Vagina (tissue), 2 donors: ENCODE data around the gene ZNF385B. TPM values are rescaled to one million over a fixed set of nuclear protein-coding genes. Genes with fewer than 3 reads are reported as not detected.
"Not testable (repeated sequence)": the region's sequence is repeated elsewhere in the genome, so short reads cannot be mapped to it uniquely, and the experiment has no call there.

Source experiments
- DNase-seq, 2 donors: peaks; one replicate each; pipeline ENCODE4 v3.0.0-alpha.2; 2017; ENCODE audit errors: extremely low spot score in 2 of 2
- H3K27ac ChIP-seq: fragments of 200-600 bp; sonication (generic); one replicate; pipeline ENCODE4 v1.5.1; 2019
- H3K27me3 ChIP-seq: fragments of 200-600 bp; sonication (generic); one replicate; pipeline ENCODE4 v1.5.1; 2019
- H3K36me3 ChIP-seq, 2 donors: fragments of 200-600 bp; sonication (generic); one replicate each; pipeline ENCODE4 v1.5.1; 2017 to 2019
- H3K4me1 ChIP-seq: fragments of 200-600 bp; sonication (generic); one replicate; pipeline ENCODE4 v1.5.1; 2019
- H3K4me3 ChIP-seq, 2 donors: fragments of 200-600 bp; sonication (generic); 1 replicate in 1 of 2; 2 replicates in 1 of 2; pipeline ENCODE4 v1.5.1; 2016 to 2019
- H3K9me3 ChIP-seq: fragments of 200-600 bp; sonication (generic); one replicate; pipeline ENCODE4 v1.5.1; 2019
- CTCF ChIP-seq, 3 experiments: fragments of 450-650 bp in 2 of 3; fragments of 200-600 bp in 1 of 3; sonication (generic) in 1 of 3; IDR thresholded peaks; one replicate each; pipeline ENCODE4 v1.5.1; 2017 to 2019; ENCODE audit warnings: antibody characterized with exemption in 3 of 3, mild to moderate bottlenecking in 2 of 3, moderate library complexity in 2 of 3
- POLR2A ChIP-seq, 2 donors: fragments of 450-650 bp; IDR thresholded peaks; one replicate each; pipeline ENCODE4 v1.6.1; 2017; ENCODE audit warnings: antibody characterized with exemption in 2 of 2, mild to moderate bottlenecking in 2 of 2, moderate library complexity in 2 of 2
- POLR2AphosphoS5 ChIP-seq, 2 donors: sonication (generic); formaldehyde crosslinking; IDR thresholded peaks; one replicate each; pipeline ENCODE4 v1.9.0; 2017; ENCODE audit warnings: antibody characterized with exemption in 2 of 2, mild to moderate bottlenecking in 2 of 2, low read depth in 1 of 2; ENCODE audit not compliant: insufficient read depth in 1 of 2
- intact Hi-C: fragments of 100-400 bp; cut with DNase I; formaldehyde crosslinking; loops from one replicate; pipeline ENCODE4 v1.15.1; 2023
- total RNA-seq: library from RNA; depleted of rRNA; stranded (reverse); fragments of >200 nt; gene quantifications from one replicate; pipeline ENCODE4 v1.2.3, GENCODE V29; 2016

The ZNF385B gene
- total RNA-seq, 1 donor from 2014 or later: 11.5 TPM

GRCh38 chr2:179645047-179645446, 216.4 kb downstream of the ZNF385B start:
- H3K4me1 ChIP-seq: no peaks in the 10 kb centered on the region
- no peaks in the 10 kb centered on the region for H3K36me3 ChIP-seq
- no peaks in the 10 kb centered on the region for H3K27me3 ChIP-seq
- H3K4me3 ChIP-seq: no peak overlapping the region
- no peaks in the 10 kb centered on the region for H3K9me3 ChIP-seq
- DNase-seq: no peak
- H3K27ac ChIP-seq: no peak overlapping the region
- TF ChIP-seq POLR2AphosphoS5 (IDR thresholded peaks at IDR 0.05; ENCODE audit: insufficient read depth in 1 of 2, low read depth in 1 of 2): no peak
- TF ChIP-seq CTCF (IDR thresholded peaks at IDR 0.05): no peak
- no peak for TF ChIP-seq POLR2A (IDR thresholded peaks at IDR 0.05)
- intact Hi-C loops: no loop called here

GRCh38 chr2:179642462-179642861, 218.9 kb downstream of the ZNF385B start:
- H3K4me3 ChIP-seq: no peak overlapping the region
- no peak for DNase-seq
- TF ChIP-seq CTCF (IDR thresholded peaks at IDR 0.05) (no peak), POLR2A (IDR thresholded peaks at IDR 0.05) (no peak), POLR2AphosphoS5 (IDR thresholded peaks at IDR 0.05; ENCODE audit: insufficient read depth in 1 of 2, low read depth in 1 of 2) (no peak)
- no peaks in the 10 kb centered on the region for H3K36me3 ChIP-seq
- no peaks in the 10 kb centered on the region for H3K4me1 ChIP-seq
- H3K27ac ChIP-seq: no peak overlapping the region
- intact Hi-C loops: no loop called here
- H3K9me3 ChIP-seq: no peaks in the 10 kb centered on the region
- H3K27me3 ChIP-seq: no peaks in the 10 kb centered on the region

- no peaks in the 10 kb centered on the region for H3K9me3 ChIP-seq
- DNase-seq: no peak
- intact Hi-C loops: no loop called here
- no peaks in the 10 kb centered on the region for H3K4me1 ChIP-seq
- H3K36me3 ChIP-seq: no peaks in the 10 kb centered on the region
- no peaks in the 10 kb centered on the region for H3K27me3 ChIP-seq
- TF ChIP-seq POLR2A (IDR thresholded peaks at IDR 0.05): no peak
- no peak for TF ChIP-seq CTCF (IDR thresholded peaks at IDR 0.05)
- no peak for TF ChIP-seq POLR2AphosphoS5 (IDR thresholded peaks at IDR 0.05; ENCODE audit: insufficient read depth in 1 of 2, low read depth in 1 of 2)
- H3K27ac ChIP-seq: no peak overlapping the region
- no peak overlapping the region for H3K4me3 ChIP-seq
These were observed 224.4 kb downstream of the ZNF385B start for GRCh38 chr2:179636995-179637394.

GRCh38 chr2:179636100-179636980, 225.1 kb downstream of the ZNF385B start:
- H3K36me3 ChIP-seq: no peaks in the 10 kb centered on the region
- TF ChIP-seq POLR2A (IDR thresholded peaks at IDR 0.05) (no peak), CTCF (IDR thresholded peaks at IDR 0.05) (no peak), POLR2AphosphoS5 (IDR thresholded peaks at IDR 0.05; ENCODE audit: insufficient read depth in 1 of 2, low read depth in 1 of 2) (no peak)
- no peak overlapping the region for H3K27ac ChIP-seq
- H3K9me3 ChIP-seq: no peaks in the 10 kb centered on the region
- no peaks in the 10 kb centered on the region for H3K4me1 ChIP-seq
- DNase-seq: no peak
- intact Hi-C loops: no loop called here
- no peak overlapping the region for H3K4me3 ChIP-seq
- no peaks in the 10 kb centered on the region for H3K27me3 ChIP-seq

- H3K4me3 ChIP-seq, intact Hi-C loops, H3K27ac ChIP-seq, H3K9me3 ChIP-seq, H3K36me3 ChIP-seq, H3K4me1 ChIP-seq, H3K27me3 ChIP-seq, DNase-seq: not testable (repeated sequence)
These were observed 229.5 kb downstream of the ZNF385B start for GRCh38 chr2:179631769-179632385.

GRCh38 chr2:179629776-179630175, 231.6 kb downstream of the ZNF385B start:
- intact Hi-C loops, H3K9me3 ChIP-seq, H3K4me1 ChIP-seq, H3K27me3 ChIP-seq, H3K36me3 ChIP-seq, H3K4me3 ChIP-seq, DNase-seq, H3K27ac ChIP-seq: not testable (repeated sequence)
